Tibial nerve (tissue), 4 donors: ENCODE data around the gene HPCA. TPM values are rescaled to one million over a fixed set of nuclear protein-coding genes. Genes with fewer than 3 reads are reported as not detected.

Source experiments
- DNase-seq, 2 donors: peaks; one replicate each; pipeline ENCODE4 v3.0.0-alpha.2; 2019; ENCODE audit warnings: low spot score in 2 of 2
- H3K27ac ChIP-seq, 4 donors: fragments of 200-600 bp; sonication (generic) in 3 of 4; one replicate each; pipeline ENCODE4 v1.5.1; 2017 to 2019; ENCODE audit warnings: mild to moderate bottlenecking in 1 of 4
- H3K27me3 ChIP-seq, 2 donors: fragments of 200-600 bp; sonication (generic) in 1 of 2; one replicate each; pipeline versions ENCODE4 v1.5.1 to v1.6.0; 2017 to 2019
- H3K36me3 ChIP-seq, 3 donors: fragments of 200-600 bp; sonication (generic); one replicate each; pipeline ENCODE4 v1.5.1; 2018 to 2019
- H3K4me1 ChIP-seq, 4 donors: fragments of 200-600 bp; sonication (generic) in 3 of 4; one replicate each; pipeline ENCODE4 v1.5.1; 2017 to 2019
- H3K4me3 ChIP-seq, 4 donors: fragments of 200-600 bp; sonication (generic) in 3 of 4; one replicate each; pipeline ENCODE4 v1.5.1; 2017 to 2019; ENCODE audit warnings: mild to moderate bottlenecking in 1 of 4, moderate library complexity in 1 of 4
- H3K9me3 ChIP-seq, 4 donors: fragments of 200-600 bp; sonication (generic) in 3 of 4; one replicate each; pipeline ENCODE4 v1.5.1; 2017 to 2019
- EP300 ChIP-seq, 2 donors: sonication (generic); formaldehyde crosslinking; IDR thresholded peaks; one replicate each; pipeline ENCODE4 v1.6.1; 2017; ENCODE audit warnings: antibody characterized with exemption in 2 of 2, mild to moderate bottlenecking in 1 of 2
- POLR2A ChIP-seq, 2 donors: fragments of 450-650 bp; IDR thresholded peaks; one replicate each; pipeline ENCODE4 v1.6.1; 2017; ENCODE audit warnings: antibody characterized with exemption in 2 of 2, mild to moderate bottlenecking in 2 of 2, moderate library complexity in 2 of 2
- WGBS, 2 donors: methylation state at CpG; one replicate each; pipeline ENCODE4 v1.1.5; 2018; 5-methylcytosine and 5-hydroxymethylcytosine counted together
- total RNA-seq, 4 donors: library from RNA; depleted of rRNA; stranded (reverse); fragments of >200 nt; gene quantifications; one replicate each; pipeline ENCODE4 v1.1.0, GENCODE V29; 2016
- TF ChIP-seq, protein P1 (sequence below), 5 experiments: fragments of 200-600 bp in 3 of 5; fragments of 450-650 bp in 2 of 5; sonication (generic) in 3 of 5; IDR thresholded peaks; one replicate each; pipeline ENCODE4 v1.5.1; 2016 to 2019; ENCODE audit warnings: antibody characterized with exemption in 5 of 5, mild to moderate bottlenecking in 3 of 5, moderate library complexity in 2 of 5

Gene HPCA
- total RNA-seq, 4 donors from 2014 or later: not detected

DNA sequence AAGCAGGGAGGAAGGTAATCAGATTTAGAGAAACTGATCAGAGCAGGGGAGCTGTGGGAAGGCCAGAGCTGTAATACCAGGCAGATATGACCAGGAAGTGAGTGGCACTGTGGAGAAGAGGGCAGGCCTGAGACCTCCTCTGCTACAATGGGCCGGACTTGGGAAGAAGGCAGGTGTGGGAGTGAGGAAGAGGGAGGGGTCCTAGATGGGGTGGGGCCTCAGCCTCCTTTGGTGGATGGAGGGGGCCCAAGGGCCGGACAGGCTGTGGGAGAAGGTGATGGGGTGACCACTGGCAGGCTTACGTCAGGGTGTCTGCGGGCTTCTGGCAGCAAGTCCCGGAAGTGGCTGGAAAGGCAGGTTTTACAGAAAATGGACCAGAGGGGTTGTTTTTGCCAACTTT, 5.0 kb upstream of the HPCA start:
- no peak for DNase-seq
- H3K4me1 ChIP-seq: peaks cover 0 to 15% (median 0%) of the 10 kb centered on the region in 4 donors
- no peaks in the 10 kb centered on the region for H3K9me3 ChIP-seq
- peaks cover 0 to 56% of the 10 kb centered on the region in 2 donors for H3K27me3 ChIP-seq
- WGBS, 2 donors: 78% methylated on average over 5 of the region's 5 CpGs
- H3K36me3 ChIP-seq: no peaks in the 10 kb centered on the region
- no peak overlapping the region for H3K4me3 ChIP-seq
- TF ChIP-seq POLR2A (IDR thresholded peaks at IDR 0.05) (no peak), EP300 (IDR thresholded peaks at IDR 0.05) (no peak)
- TF ChIP-seq, protein P1, sequence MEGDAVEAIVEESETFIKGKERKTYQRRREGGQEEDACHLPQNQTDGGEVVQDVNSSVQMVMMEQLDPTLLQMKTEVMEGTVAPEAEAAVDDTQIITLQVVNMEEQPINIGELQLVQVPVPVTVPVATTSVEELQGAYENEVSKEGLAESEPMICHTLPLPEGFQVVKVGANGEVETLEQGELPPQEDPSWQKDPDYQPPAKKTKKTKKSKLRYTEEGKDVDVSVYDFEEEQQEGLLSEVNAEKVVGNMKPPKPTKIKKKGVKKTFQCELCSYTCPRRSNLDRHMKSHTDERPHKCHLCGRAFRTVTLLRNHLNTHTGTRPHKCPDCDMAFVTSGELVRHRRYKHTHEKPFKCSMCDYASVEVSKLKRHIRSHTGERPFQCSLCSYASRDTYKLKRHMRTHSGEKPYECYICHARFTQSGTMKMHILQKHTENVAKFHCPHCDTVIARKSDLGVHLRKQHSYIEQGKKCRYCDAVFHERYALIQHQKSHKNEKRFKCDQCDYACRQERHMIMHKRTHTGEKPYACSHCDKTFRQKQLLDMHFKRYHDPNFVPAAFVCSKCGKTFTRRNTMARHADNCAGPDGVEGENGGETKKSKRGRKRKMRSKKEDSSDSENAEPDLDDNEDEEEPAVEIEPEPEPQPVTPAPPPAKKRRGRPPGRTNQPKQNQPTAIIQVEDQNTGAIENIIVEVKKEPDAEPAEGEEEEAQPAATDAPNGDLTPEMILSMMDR (IDR thresholded peaks at IDR 0.05): no peak
- H3K27ac ChIP-seq: no peak overlapping the region

DNA sequence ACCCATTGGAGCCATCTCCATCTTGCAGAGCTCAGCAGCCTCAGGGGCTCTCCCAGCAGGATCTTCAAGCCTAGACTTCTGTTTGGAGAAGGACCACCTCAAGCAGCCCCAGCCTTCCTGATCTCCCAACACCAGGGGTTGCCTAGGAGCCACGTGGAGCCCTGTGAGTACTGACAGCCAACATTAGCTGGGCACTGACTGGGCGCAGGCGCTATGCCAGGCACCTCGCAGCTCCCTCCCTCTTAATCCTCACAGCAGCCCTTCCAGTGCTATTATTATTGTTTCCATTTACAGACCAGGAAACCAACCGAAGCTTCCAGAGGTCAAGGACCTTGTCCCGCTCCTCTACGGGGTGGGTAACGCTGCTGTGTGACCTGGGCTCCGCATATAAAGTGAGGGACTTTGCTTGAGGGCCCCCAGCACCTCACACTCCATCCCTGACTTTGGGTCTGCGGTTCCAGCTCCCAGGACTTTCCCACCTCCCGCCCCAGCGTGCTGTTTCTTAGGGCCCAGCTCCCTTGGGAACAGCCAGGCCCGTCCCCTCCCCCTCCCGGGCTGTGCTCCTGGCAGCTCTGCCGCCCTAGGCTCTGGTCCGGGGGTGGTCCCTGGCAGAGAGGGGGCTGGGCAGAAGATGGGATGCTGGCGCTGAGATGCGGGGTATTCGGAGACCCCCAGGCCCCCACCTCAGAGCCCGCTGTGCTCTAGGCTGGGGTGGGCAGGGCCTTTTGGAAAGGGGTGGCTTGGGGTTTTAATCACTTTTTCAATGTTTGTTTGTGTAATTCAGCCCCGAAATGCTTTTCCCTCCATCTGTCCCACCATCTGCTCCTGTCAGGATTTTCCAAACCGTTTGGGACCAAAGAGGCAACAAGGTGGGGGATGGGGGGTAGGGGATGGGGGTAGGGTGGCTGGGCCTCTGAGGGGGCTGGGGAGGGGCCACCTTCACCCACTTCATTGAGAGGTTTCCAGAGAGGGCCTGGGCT, 4.1 kb upstream of the HPCA start:
- Histone ChIP-seq H3K4me1 (peaks cover 0 to 17% (median 0%) of the 10 kb centered on the region in 4 donors), H3K36me3 (no peaks in the 10 kb centered on the region), H3K27me3 (peaks cover 0 to 56% of the 10 kb centered on the region in 2 donors), H3K27ac (no peak overlapping the region), H3K4me3 (no peak overlapping the region), H3K9me3 (no peaks in the 10 kb centered on the region)
- 24 to 28% methylated on average over 22 of the region's 22 CpGs for WGBS, 2 donors
- DNase-seq: no peak
- no peak for TF ChIP-seq POLR2A (IDR thresholded peaks at IDR 0.05)
- TF ChIP-seq, protein P1 (IDR thresholded peaks at IDR 0.05): no peak
- no peak for TF ChIP-seq EP300 (IDR thresholded peaks at IDR 0.05)

DNA sequence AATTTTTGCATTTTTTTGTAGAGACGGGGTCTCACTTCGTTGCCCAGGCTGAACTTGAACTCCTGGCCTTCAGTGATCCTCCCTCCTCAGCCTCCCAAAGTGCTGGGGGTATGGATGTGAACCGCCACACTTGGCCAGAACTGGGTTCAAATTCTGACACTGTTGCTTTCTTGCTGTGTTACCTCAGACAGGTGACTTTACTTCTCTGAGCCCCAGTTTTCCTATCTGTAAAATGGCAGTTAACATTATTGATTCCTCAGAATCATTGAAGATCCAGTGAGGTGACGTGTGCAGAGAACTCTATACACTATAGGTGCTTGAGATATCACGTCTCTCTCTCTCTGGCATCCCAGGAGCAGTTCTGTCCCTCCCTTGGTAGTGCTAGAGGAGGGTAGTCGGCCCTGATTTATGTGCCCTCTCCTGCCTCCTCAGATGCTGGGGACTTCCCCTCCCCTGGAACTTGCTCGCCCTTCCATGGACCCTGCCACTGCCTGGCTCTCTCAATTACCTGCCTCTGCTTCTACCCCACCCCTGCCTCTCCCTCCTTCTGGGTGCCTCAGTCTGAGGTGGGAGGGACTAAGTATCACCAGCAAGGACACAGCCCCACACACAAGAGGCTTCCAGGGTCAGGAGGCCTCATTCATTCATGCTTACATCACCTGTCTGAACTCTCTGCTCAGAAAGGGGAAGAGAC, 2.8 kb upstream of the HPCA start:
- TF ChIP-seq, protein P1 (IDR thresholded peaks at IDR 0.05): no peak
- no peak for TF ChIP-seq POLR2A (IDR thresholded peaks at IDR 0.05)
- no peak for TF ChIP-seq EP300 (IDR thresholded peaks at IDR 0.05)
- no peaks in the 10 kb centered on the region for H3K9me3 ChIP-seq
- H3K4me3 ChIP-seq: no peak overlapping the region
- H3K27me3 ChIP-seq: peaks cover 0 to 63% of the 10 kb centered on the region in 2 donors
- no peak overlapping the region for H3K27ac ChIP-seq
- H3K4me1 ChIP-seq: peaks cover 0 to 17% (median 0%) of the 10 kb centered on the region in 4 donors
- 78 to 89% methylated on average over 7 of the region's 7 CpGs for WGBS, 2 donors
- DNase-seq: no peak
- no peaks in the 10 kb centered on the region for H3K36me3 ChIP-seq

- peaks cover 0 to 64% of the 10 kb centered on the region in 2 donors for H3K27me3 ChIP-seq
- no peaks in the 10 kb centered on the region for H3K36me3 ChIP-seq
- TF ChIP-seq, protein P1 (IDR thresholded peaks at IDR 0.05): no peak
- no peak for TF ChIP-seq POLR2A (IDR thresholded peaks at IDR 0.05)
- no peak for TF ChIP-seq EP300 (IDR thresholded peaks at IDR 0.05)
- H3K4me3 ChIP-seq: no peak overlapping the region
- H3K27ac ChIP-seq: no peak overlapping the region
- WGBS, 2 donors: 55 to 90% methylated on average over 1 to 4 of the region's 4 CpGs
- H3K4me1 ChIP-seq: peaks cover 0 to 17% (median 0%) of the 10 kb centered on the region in 4 donors
- H3K9me3 ChIP-seq: no peaks in the 10 kb centered on the region
- no peak for DNase-seq
Observed at GRCh38 chr1:32884032-32884372, 2.3 kb upstream of the HPCA start.

GRCh38 chr1:32884726-32885125, 1.6 kb upstream of the HPCA start:
- no peak for DNase-seq
- no peaks in the 10 kb centered on the region for H3K9me3 ChIP-seq
- peaks cover 0 to 69% of the 10 kb centered on the region in 2 donors for H3K27me3 ChIP-seq
- 25 to 51% methylated on average over 4 to 11 of the region's 12 CpGs for WGBS, 2 donors
- H3K27ac ChIP-seq: no peak overlapping the region
- peaks cover 0 to 17% (median 0%) of the 10 kb centered on the region in 4 donors for H3K4me1 ChIP-seq
- no peaks in the 10 kb centered on the region for H3K36me3 ChIP-seq
- no peak for TF ChIP-seq EP300 (IDR thresholded peaks at IDR 0.05)
- TF ChIP-seq, protein P1 (IDR thresholded peaks at IDR 0.05): no peak
- H3K4me3 ChIP-seq: no peak overlapping the region
